ENCODE results near the gene KCNIP1. TPM values are rescaled to one million over a fixed set of nuclear protein-coding genes. Genes with fewer than 3 reads are reported as not detected.

The KCNIP1 gene
- total RNA-seq, 2 experiments from 2014 or later = not detected

DNA sequence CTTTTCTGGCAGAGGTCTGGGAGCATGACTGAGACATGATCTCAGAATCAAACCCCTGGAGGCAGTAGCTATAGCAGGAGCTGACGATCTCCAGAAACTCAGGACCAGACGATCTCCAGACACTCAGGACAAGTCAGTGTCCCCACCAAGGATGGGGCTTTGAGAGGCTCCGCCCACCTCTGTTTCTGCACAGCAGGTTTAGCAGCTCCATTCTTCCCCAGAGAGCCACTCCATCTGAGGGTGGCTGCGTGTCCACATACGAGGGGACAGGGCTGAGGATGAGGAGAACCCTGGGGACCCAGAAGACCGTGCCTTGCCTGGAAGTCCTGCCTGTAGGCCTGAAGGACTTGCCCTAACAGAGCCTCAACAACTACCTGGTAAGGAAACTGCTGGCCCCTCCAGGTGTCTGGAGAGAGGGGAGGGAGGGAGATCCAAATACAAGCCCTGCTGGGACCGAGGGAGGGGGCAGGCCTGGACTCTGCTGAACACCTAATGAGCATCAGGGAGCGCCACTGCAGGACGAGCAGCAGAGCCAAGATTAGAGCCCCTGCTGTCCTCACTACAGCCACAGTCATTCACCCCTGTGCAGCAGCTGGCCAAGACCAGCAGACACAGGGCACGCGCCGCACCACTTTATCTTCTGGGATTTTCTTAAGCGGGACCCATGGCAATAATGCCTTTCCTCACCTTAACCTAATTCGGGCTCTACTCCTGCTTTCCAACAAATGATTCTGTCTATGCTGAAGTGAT is 279.9 kb downstream of the KCNIP1 start, which contains the start of gene GABRP:
TSS of gene GABRP (plus strand) at position 228 of the 750 bp plus-strand sequence. CDS start 4,891 bp downstream, outside the sequence.
- POLR2A ChIA-PET = no interaction called here
- CTCF ChIA-PET = no interaction called here

DNA sequence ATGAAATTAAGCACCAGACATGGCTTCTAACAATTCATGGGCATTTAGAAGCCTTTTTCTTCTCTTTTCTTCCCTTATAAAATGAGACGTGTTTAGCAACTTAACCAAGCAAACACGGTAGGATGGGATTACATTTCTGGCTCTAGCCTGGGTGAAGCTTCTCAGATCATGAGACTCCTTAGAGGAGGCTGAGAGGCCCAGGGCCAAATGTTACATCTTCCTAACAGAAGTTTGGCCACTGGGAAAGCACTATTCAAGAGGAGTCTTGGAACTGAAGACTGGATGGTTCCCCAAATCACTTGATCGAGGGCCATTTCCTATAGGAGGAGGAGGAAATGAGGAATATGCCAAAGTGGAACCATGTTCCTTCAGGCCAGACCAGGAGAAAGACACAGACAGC is 281.6 kb downstream of the KCNIP1 start:
- CTCF ChIA-PET = no interaction called here
- POLR2A ChIA-PET = no interaction called here

Other genes with a start within 250 kb of the KCNIP1 start
- 100 to 1,000 TPM; 239 to 244 TPM for gene LCP2, start 206.2 kb upstream of the KCNIP1 start, total RNA-seq
- not detected for gene KCNMB1, start 114.7 kb upstream of the KCNIP1 start, total RNA-seq